GM19193 (cell line): ENCODE results near the gene BAZ2A.

Source experiments
- POLR2A ChIP-seq: IDR thresholded peaks from 4 replicates; pipeline ENCODE4 v1.6.1; 2011; ENCODE audit not compliant: insufficient read depth, insufficient read length; ENCODE audit errors: extremely low read depth

Gene BAZ2A

GRCh38 chr12:56630180-56630632, at the start of gene BAZ2A:
TSS of gene BAZ2A (minus strand) at chr12:56630326. CDS start at chr12:56617530, 12,796 bp downstream.
- TF ChIP-seq POLR2A: peak; percentile 6

GRCh38 chr12:56678852-56679251, 48.7 kb upstream of the BAZ2A start:
- TF ChIP-seq POLR2A: no peak

- no peak for TF ChIP-seq POLR2A
These were observed 47.6 kb upstream of the BAZ2A start for GRCh38 chr12:56677680-56678079.

- no peak for TF ChIP-seq POLR2A
These were observed 46.9 kb upstream of the BAZ2A start for GRCh38 chr12:56676851-56677580.

GRCh38 chr12:56671608-56672007, 41.5 kb upstream of the BAZ2A start:
- no peak for TF ChIP-seq POLR2A

- no peak for TF ChIP-seq POLR2A
These were observed 40.7 kb upstream of the BAZ2A start for GRCh38 chr12:56670836-56671235.

GRCh38 chr12:56668197-56668457, 38.0 kb upstream of the BAZ2A start:
- TF ChIP-seq POLR2A: no peak

- TF ChIP-seq POLR2A: no peak
These were observed 32.0 kb upstream of the BAZ2A start for GRCh38 chr12:56661979-56662638.

GRCh38 chr12:56661560-56661959, 31.4 kb upstream of the BAZ2A start:
- no peak for TF ChIP-seq POLR2A

- TF ChIP-seq POLR2A: no peak
These were observed 28.8 kb upstream of the BAZ2A start for GRCh38 chr12:56658921-56659320.

GRCh38 chr12:56657416-56658379, 27.6 kb upstream of the BAZ2A start:
- TF ChIP-seq POLR2A: no peak

GRCh38 chr12:56645717-56646446, 15.8 kb upstream of the BAZ2A start, which contains the start of gene ATP5F1B:
TSS of gene ATP5F1B (minus strand) at chr12:56645984. CDS start at chr12:56645963, 21 bp downstream.
- peak; percentile 99 for TF ChIP-seq POLR2A

GRCh38 chr12:56645201-56645716, 15.1 kb upstream of the BAZ2A start:
- no peak for TF ChIP-seq POLR2A

GRCh38 chr12:56644654-56645053, 14.5 kb upstream of the BAZ2A start:
- TF ChIP-seq POLR2A: no peak
